ENCODE data around the gene SGIP1. TPM values are rescaled to one million over a fixed set of nuclear protein-coding genes. Genes with fewer than 3 reads are reported as not detected.

The SGIP1 gene
- total and polyA plus RNA-seq, 2 of the 4 experiments (the other 2 are of a cell fraction): 27.1 to 42.7 TPM

DNA sequence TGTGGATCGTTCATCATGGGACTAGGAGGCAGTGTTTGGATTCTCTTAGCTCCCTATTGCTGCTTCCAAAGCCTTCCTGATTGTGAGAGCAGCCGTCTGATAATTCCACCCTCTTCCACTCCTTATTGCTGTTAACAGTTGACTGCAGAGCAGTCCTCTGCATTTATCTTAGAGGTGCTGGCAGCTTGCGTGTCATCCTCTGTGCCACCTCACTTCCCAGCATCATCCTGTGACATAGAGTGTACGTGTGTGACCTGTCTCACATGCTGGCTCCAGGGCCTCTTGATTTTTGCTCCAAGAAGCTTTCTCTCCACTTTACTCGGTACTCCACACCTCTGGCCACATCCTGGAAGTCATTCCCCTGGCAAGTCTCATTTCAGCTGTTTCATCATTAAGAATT lies 165.3 kb downstream of the SGIP1 start:
- no peak overlapping the region for H3K23ac ChIP-seq (ENCODE audit: low read depth, low read length)
- BruUV-seq (replicated peaks): no TSS peak
- no peaks in the 10 kb centered on the region for H3K9me3 ChIP-seq (ENCODE audit: control insufficient read depth, insufficient read depth, low read length)
- ChIA-PET POLR2A (ENCODE audit: unreplicated experiment) (no interaction called here), CTCF (no interaction called here)
- H3K79me1 ChIP-seq (ENCODE audit: low read depth in 1 of 2, low read length in 2 of 2): peaks cover 0 to 5% of the 10 kb centered on the region in 2 experiments; a peak in 2 of 4 replicates
- no peak overlapping the region for H3K14ac ChIP-seq (replicated peaks; ENCODE audit: low read depth, low read length)
- in situ Hi-C loops (cut with MboI; ENCODE audit: low sequenced_read_pairs): loop anchor here (10.0 kb wide), 1 partner anchor 64 kb away; no protein-coding TSS in a partner anchor
- no peak overlapping the region for H2AK9ac ChIP-seq (replicated peaks; ENCODE audit: low read depth, low read length, poor library complexity)
- no peak overlapping the region for H3K9ac ChIP-seq (ENCODE audit: low read depth, low read length)
- no peak overlapping the region for H3K27ac ChIP-seq (ENCODE audit: insufficient read depth, low read length)
- H3K56ac ChIP-seq (ENCODE audit: extremely low read depth, insufficient read depth, low read length): no peak overlapping the region
- no peak overlapping the region for H2BK120ac ChIP-seq (ENCODE audit: low read depth, low read length)
- H3K4me3 ChIP-seq (ENCODE audit: insufficient read depth, low read depth, low read length): no peak overlapping the region
- dilution Hi-C loops (cut with HindIII; ENCODE audit: low sequenced_read_pairs, unreplicated experiment): no loop called here
- no peak overlapping the region for H3K4ac ChIP-seq (ENCODE audit: low read depth, low read length)
- WGBS, 2 experiments (ENCODE audit: extremely low coverage in 2 of 2, insufficient read length in 1 of 2): 82% methylated on average over 3 of the region's 5 CpGs; no CpG with 5 or more reads in 1 of the 2 experiments
- 0 out of 2 replicates have a peak, but pooled peaks cover 4% of the 10 kb centered on the region for H4K20me1 ChIP-seq (ENCODE audit: insufficient read depth, low read length)
- TF ChIP-seq POLR2A (IDR thresholded peaks at IDR 0.05; ENCODE audit: low read depth, low read length) (no peak), MAZ (IDR thresholded peaks at IDR 0.05; ENCODE audit: borderline replicate concordance, low read depth, low read length) (no peak), RCOR1 (IDR thresholded peaks at IDR 0.05; ENCODE audit: insufficient replicate concordance, low read length) (no peak), BHLHE40 (IDR thresholded peaks at IDR 0.05; ENCODE audit: low read depth, low read length) (no peak), SMC3 (IDR thresholded peaks at IDR 0.05; ENCODE audit: low read depth, low read length) (no peak), CTCF (conservative IDR thresholded peaks at IDR 0.05; ENCODE audit: low read depth, low read length) (no peak), RAD21 (IDR thresholded peaks at IDR 0.05; ENCODE audit: low read length) (no peak), CHD1 (IDR thresholded peaks at IDR 0.05; ENCODE audit: low read depth, low read length) (no peak), MXI1 (IDR thresholded peaks at IDR 0.05; ENCODE audit: borderline replicate concordance, low read depth, low read length) (no peak), FOS (IDR thresholded peaks at IDR 0.05; ENCODE audit: low read depth, low read length) (no peak), RFX5 (IDR thresholded peaks at IDR 0.05; ENCODE audit: low read depth, low read length) (no peak), NFE2L2 (IDR thresholded peaks at IDR 0.05; ENCODE audit: low read depth, low read length) (no peak), CEBPB (IDR thresholded peaks at IDR 0.05; ENCODE audit: low read depth, low read length) (no peak), MAFK (IDR thresholded peaks at IDR 0.05; ENCODE audit: low read depth, low read length) (no peak)
- TF ChIP-seq, protein P1, sequence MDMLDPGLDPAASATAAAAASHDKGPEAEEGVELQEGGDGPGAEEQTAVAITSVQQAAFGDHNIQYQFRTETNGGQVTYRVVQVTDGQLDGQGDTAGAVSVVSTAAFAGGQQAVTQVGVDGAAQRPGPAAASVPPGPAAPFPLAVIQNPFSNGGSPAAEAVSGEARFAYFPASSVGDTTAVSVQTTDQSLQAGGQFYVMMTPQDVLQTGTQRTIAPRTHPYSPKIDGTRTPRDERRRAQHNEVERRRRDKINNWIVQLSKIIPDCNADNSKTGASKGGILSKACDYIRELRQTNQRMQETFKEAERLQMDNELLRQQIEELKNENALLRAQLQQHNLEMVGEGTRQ (IDR thresholded peaks at IDR 0.05; ENCODE audit: low read depth, low read length): no peak
- TF ChIP-seq, protein P2, sequence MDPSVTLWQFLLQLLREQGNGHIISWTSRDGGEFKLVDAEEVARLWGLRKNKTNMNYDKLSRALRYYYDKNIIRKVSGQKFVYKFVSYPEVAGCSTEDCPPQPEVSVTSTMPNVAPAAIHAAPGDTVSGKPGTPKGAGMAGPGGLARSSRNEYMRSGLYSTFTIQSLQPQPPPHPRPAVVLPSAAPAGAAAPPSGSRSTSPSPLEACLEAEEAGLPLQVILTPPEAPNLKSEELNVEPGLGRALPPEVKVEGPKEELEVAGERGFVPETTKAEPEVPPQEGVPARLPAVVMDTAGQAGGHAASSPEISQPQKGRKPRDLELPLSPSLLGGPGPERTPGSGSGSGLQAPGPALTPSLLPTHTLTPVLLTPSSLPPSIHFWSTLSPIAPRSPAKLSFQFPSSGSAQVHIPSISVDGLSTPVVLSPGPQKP (IDR thresholded peaks at IDR 0.05; ENCODE audit: borderline replicate concordance, low read depth, low read length): no peak
- intact Hi-C loops (cut with micrococcal nuclease): no loop called here
- peaks cover 13% of the 10 kb centered on the region for H3K9me1 ChIP-seq (ENCODE audit: insufficient read depth, low read length)
- no peak overlapping the region for H2AFZ ChIP-seq (replicated peaks; ENCODE audit: low read length, poor library complexity)
- H4K91ac ChIP-seq (ENCODE audit: insufficient read depth, low read depth, low read length): no peak overlapping the region
- no peak overlapping the region for H4K8ac ChIP-seq (ENCODE audit: low read depth in 2 of 2, low read length in 2 of 2)
- peaks cover 18% of the 10 kb centered on the region for H3K36me3 ChIP-seq (ENCODE audit: control insufficient read depth, insufficient read depth, low read length)
- no peak for DNase-seq
- no peak overlapping the region for H2BK20ac ChIP-seq (ENCODE audit: low read depth, low read length)
- no peak for ATAC-seq (ENCODE audit: low read depth)
- H3K4me1 ChIP-seq (ENCODE audit: control insufficient read depth, insufficient read depth, low read length): no peaks in the 10 kb centered on the region
- no peaks in the 10 kb centered on the region for H3K27me3 ChIP-seq (ENCODE audit: control insufficient read depth, insufficient read depth, low read length)
- H2AK5ac ChIP-seq (ENCODE audit: low read depth, low read length): no peak overlapping the region
- H3K4me2 ChIP-seq (ENCODE audit: low read depth, low read length): no peak overlapping the region
- no peak overlapping the region for H3K18ac ChIP-seq (ENCODE audit: low read depth, low read length)
- no peak overlapping the region for H2BK15ac ChIP-seq (ENCODE audit: low read depth, low read length)
- no peak overlapping the region for H2BK5ac ChIP-seq (ENCODE audit: low read depth, low read length, poor library complexity, severe bottlenecking)
- no peak overlapping the region for H4K5ac ChIP-seq (ENCODE audit: low read depth, low read length)

Measured in IMR-90 (cell line).